GM10266 (cell line): Measurements from ENCODE around the gene HECTD4.

Source experiments
- DNase-seq: peaks from one replicate; pipeline ENCODE4 v3.0.0; 2012; ENCODE audit errors: extremely low spot score
- CTCF ChIP-seq: IDR thresholded peaks from 2 replicates; pipeline ENCODE4 v1.5.1; 2012; ENCODE audit warnings: mild to moderate bottlenecking, low read depth; ENCODE audit not compliant: control insufficient read depth, insufficient read depth; ENCODE audit errors: missing control alignments

HECTD4 gene

DNA sequence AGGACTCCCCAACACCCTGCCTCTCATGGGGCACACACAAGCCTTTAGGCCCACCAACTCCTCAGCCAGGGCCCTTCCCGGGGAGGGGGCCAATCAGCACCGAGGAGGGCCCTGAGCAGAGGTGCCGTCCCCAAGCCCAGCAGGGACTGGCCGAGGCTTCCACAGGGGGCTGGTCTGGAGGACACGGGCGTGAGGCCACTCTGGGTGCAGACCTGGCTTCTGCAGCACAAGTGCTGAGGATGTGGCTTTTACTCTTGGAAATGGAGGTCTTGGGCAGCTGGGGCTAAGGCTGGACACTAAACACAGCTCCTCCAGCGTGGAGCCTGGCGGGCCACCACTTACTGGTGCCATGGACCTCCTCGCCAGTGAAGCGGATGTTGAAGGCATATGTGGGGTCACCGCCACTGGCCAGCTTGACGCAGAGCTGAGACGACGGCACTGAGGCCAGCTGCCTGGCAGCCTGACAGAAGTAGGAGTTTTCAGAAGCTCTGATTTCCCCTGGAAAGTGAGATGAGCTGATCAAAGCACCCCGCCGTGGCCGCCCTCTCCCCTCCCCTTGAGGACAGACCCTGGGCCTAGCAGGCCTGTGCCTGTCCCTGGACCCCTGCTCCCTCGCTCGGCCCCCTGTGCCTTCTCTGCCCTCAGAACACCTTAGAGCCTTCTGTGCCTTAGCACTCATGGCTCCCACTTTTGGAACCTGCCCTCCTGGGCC, 212.9 kb downstream of the HECTD4 start:
- no peak for DNase-seq
- TF ChIP-seq CTCF: no peak

GRCh38 chr12:112168561-112168971, 213.7 kb downstream of the HECTD4 start:
- no peak for TF ChIP-seq CTCF
- no peak for DNase-seq

- no peak for DNase-seq
- TF ChIP-seq CTCF: no peak
These were observed 214.3 kb downstream of the HECTD4 start for GRCh38 chr12:112167718-112168525.

GRCh38 chr12:112167031-112167461, 215.2 kb downstream of the HECTD4 start:
- TF ChIP-seq CTCF: no peak
- DNase-seq: no peak

GRCh38 chr12:112166051-112167015, 215.9 kb downstream of the HECTD4 start:
- no peak for TF ChIP-seq CTCF
- no peak for DNase-seq

DNA sequence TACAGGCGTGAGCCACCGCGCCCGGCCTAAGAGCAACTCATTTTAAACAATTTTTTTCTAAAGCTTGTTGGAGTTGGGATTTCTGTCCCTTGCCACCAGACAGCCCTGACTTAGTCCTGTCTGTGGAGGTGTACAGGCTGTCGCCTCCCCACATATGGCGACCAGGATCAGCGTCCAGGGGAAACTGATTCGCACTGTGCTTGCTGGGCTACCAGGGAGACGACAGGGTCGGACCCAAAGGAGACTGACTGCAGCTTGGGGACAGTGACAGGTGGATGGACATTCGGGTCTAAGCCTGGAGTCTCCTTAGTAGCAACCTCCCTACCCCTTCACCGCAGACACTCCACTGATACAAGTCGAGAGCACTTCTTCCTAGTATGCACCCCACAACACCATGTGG, 216.6 kb downstream of the HECTD4 start:
- no peak for TF ChIP-seq CTCF
- no peak for DNase-seq
